Measurements from ENCODE around the gene MEST. TPM values are rescaled to one million over a fixed set of nuclear protein-coding genes. Genes with fewer than 3 reads are reported as not detected.

Gene MEST, protein sequence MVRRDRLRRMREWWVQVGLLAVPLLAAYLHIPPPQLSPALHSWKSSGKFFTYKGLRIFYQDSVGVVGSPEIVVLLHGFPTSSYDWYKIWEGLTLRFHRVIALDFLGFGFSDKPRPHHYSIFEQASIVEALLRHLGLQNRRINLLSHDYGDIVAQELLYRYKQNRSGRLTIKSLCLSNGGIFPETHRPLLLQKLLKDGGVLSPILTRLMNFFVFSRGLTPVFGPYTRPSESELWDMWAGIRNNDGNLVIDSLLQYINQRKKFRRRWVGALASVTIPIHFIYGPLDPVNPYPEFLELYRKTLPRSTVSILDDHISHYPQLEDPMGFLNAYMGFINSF
- polyA plus RNA-seq (136 and 153 TPM in 2 replicates), polyA minus RNA-seq (597 and 698 TPM in 2 replicates)

- Histone ChIP-seq H3F3A (ENCODE audit: insufficient read depth, low read length, poor library complexity, severe bottlenecking) (peaks cover 3% of the 10 kb centered on the region), H3K79me2 (replicated peaks; ENCODE audit: insufficient read depth, low read length) (peaks cover 55% of the 10 kb centered on the region), H3K4me3 (ENCODE audit: low read length) (peak within 1 kb of the TSS; percentile 79), H3K27ac (ENCODE audit: low read length) (peak within 1 kb of the TSS; percentile 97), H4K20me1 (ENCODE audit: insufficient read depth) (peaks cover 37% of the 10 kb centered on the region), H3K36me3 (ENCODE audit: insufficient read depth, low read length) (no peaks in the 10 kb centered on the region), H3K9ac (ENCODE audit: low read length) (peak within 1 kb of the TSS; percentile 91), H3K4me2 (ENCODE audit: low read length) (peak within 1 kb of the TSS; percentile 52), H3K9me2 (ENCODE audit: insufficient read depth, low read length) (no peaks in the 10 kb centered on the region), H3K27me3 (ENCODE audit: insufficient read depth, low read depth, low read length) (no peaks in the 10 kb centered on the region), H3K9me3 (ENCODE audit: low read length) (no peaks in the 10 kb centered on the region), H2AFZ (ENCODE audit: low read depth, low read length) (no peak within 1 kb of the TSS)
- TF ChIP-seq, protein P1, sequence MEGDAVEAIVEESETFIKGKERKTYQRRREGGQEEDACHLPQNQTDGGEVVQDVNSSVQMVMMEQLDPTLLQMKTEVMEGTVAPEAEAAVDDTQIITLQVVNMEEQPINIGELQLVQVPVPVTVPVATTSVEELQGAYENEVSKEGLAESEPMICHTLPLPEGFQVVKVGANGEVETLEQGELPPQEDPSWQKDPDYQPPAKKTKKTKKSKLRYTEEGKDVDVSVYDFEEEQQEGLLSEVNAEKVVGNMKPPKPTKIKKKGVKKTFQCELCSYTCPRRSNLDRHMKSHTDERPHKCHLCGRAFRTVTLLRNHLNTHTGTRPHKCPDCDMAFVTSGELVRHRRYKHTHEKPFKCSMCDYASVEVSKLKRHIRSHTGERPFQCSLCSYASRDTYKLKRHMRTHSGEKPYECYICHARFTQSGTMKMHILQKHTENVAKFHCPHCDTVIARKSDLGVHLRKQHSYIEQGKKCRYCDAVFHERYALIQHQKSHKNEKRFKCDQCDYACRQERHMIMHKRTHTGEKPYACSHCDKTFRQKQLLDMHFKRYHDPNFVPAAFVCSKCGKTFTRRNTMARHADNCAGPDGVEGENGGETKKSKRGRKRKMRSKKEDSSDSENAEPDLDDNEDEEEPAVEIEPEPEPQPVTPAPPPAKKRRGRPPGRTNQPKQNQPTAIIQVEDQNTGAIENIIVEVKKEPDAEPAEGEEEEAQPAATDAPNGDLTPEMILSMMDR (IDR thresholded peaks at IDR 0.05; ENCODE audit: poor library complexity, severe bottlenecking): no peak
- TF ChIP-seq MXI1 (conservative IDR thresholded peaks at IDR 0.05; ENCODE audit: poor library complexity, severe bottlenecking) (peak; percentile 76), EZH2 (IDR thresholded peaks at IDR 0.05; ENCODE audit: borderline replicate concordance, insufficient read depth, low read length, poor library complexity, severe bottlenecking) (no peak), RAD21 (conservative IDR thresholded peaks at IDR 0.05) (peak; percentile 59), TAF1 (IDR thresholded peaks at IDR 0.05; ENCODE audit: low read depth) (peak; percentile 65), POLR2AphosphoS5 (IDR thresholded peaks at IDR 0.05) (peak; percentile 78), SMC3 (conservative IDR thresholded peaks at IDR 0.05; ENCODE audit: poor library complexity) (peak; percentile 47), EP300 (conservative IDR thresholded peaks at IDR 0.05; ENCODE audit: poor library complexity, severe bottlenecking) (peak; percentile 24)
- TF ChIP-seq, protein P2, sequence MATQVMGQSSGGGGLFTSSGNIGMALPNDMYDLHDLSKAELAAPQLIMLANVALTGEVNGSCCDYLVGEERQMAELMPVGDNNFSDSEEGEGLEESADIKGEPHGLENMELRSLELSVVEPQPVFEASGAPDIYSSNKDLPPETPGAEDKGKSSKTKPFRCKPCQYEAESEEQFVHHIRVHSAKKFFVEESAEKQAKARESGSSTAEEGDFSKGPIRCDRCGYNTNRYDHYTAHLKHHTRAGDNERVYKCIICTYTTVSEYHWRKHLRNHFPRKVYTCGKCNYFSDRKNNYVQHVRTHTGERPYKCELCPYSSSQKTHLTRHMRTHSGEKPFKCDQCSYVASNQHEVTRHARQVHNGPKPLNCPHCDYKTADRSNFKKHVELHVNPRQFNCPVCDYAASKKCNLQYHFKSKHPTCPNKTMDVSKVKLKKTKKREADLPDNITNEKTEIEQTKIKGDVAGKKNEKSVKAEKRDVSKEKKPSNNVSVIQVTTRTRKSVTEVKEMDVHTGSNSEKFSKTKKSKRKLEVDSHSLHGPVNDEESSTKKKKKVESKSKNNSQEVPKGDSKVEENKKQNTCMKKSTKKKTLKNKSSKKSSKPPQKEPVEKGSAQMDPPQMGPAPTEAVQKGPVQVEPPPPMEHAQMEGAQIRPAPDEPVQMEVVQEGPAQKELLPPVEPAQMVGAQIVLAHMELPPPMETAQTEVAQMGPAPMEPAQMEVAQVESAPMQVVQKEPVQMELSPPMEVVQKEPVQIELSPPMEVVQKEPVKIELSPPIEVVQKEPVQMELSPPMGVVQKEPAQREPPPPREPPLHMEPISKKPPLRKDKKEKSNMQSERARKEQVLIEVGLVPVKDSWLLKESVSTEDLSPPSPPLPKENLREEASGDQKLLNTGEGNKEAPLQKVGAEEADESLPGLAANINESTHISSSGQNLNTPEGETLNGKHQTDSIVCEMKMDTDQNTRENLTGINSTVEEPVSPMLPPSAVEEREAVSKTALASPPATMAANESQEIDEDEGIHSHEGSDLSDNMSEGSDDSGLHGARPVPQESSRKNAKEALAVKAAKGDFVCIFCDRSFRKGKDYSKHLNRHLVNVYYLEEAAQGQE (IDR thresholded peaks at IDR 0.05; ENCODE audit: borderline replicate concordance): no peak
Measured at GRCh38 chr7:130491841-130492522, at the start of gene MEST. Gene MEST (plus strand): TSS chr7:130492085. CDS start chr7:130492314, 229 bp downstream.

DNA sequence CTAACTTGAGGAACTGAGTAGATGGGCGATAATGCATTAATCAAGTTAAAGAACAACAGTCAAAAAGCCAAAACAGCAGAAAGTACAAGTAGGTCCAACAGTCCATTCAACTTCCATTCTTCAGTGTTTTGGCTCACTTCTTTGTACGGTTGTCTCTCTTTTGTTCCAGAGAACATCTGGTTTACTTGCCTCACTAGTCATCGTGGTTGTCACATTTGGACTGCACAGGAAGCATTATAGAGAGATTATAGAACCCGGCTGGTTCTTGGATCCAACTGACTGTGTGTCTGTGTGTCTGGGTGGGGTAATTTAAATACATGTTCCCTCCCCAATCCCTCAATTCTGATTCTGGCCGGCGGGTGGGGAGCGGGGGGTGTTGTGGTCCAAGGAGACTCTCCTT is 49.3 kb upstream of the MEST start:
- Histone ChIP-seq H4K20me1 (ENCODE audit: insufficient read depth) (no peaks in the 10 kb centered on the region), H3K27me3 (ENCODE audit: insufficient read depth, low read depth, low read length) (no peaks in the 10 kb centered on the region), H3K36me3 (ENCODE audit: insufficient read depth, low read length) (no peaks in the 10 kb centered on the region), H3K27ac (ENCODE audit: low read length) (peak overlapping the region; percentile 99), H3F3A (ENCODE audit: insufficient read depth, low read length, poor library complexity, severe bottlenecking) (peaks cover 6% of the 10 kb centered on the region), H3K9me2 (ENCODE audit: insufficient read depth, low read length) (no peaks in the 10 kb centered on the region), H3K4me2 (ENCODE audit: low read length) (no peak overlapping the region), H3K4me3 (ENCODE audit: low read length) (no peak overlapping the region), H3K79me2 (replicated peaks; ENCODE audit: insufficient read depth, low read length) (peaks cover 23% of the 10 kb centered on the region), H3K9me3 (ENCODE audit: low read length) (peaks cover 6% of the 10 kb centered on the region), H3K9ac (ENCODE audit: low read length) (no peak overlapping the region), H2AFZ (ENCODE audit: low read depth, low read length) (no peak overlapping the region)
- TF ChIP-seq RAD21 (conservative IDR thresholded peaks at IDR 0.05) (no peak), SMC3 (conservative IDR thresholded peaks at IDR 0.05; ENCODE audit: poor library complexity) (no peak), MXI1 (conservative IDR thresholded peaks at IDR 0.05; ENCODE audit: poor library complexity, severe bottlenecking) (no peak), POLR2AphosphoS5 (IDR thresholded peaks at IDR 0.05) (no peak), TAF1 (IDR thresholded peaks at IDR 0.05; ENCODE audit: low read depth) (no peak), EP300 (conservative IDR thresholded peaks at IDR 0.05; ENCODE audit: poor library complexity, severe bottlenecking) (no peak), EZH2 (IDR thresholded peaks at IDR 0.05; ENCODE audit: borderline replicate concordance, insufficient read depth, low read length, poor library complexity, severe bottlenecking) (no peak)
- TF ChIP-seq, protein P1 (IDR thresholded peaks at IDR 0.05; ENCODE audit: poor library complexity, severe bottlenecking): no peak
- TF ChIP-seq, protein P2 (IDR thresholded peaks at IDR 0.05; ENCODE audit: borderline replicate concordance): no peak
